CD4-positive, alpha-beta T cell treated with Interleukin-4 for 1 hour (primary cell): Measurements from ENCODE around the gene CBX3.
"Not testable (repeated sequence)": the region's sequence is repeated elsewhere in the genome, so short reads cannot be mapped to it uniquely, and the experiment has no call there.

ENCODE experiments used
- DNase-seq, 2 donors: peaks; one replicate each; pipeline ENCODE4 v3.0.0-alpha.2; 2020 to 2022

The CBX3 gene

GRCh38 chr7:26201247-26202018 lies at the start of gene CBX3:
TSS of gene CBX3 (plus strand) at chr7:26201745. CDS start at chr7:26202999, 1,254 bp downstream.
- DNase-seq: peak; percentile 93

DNA sequence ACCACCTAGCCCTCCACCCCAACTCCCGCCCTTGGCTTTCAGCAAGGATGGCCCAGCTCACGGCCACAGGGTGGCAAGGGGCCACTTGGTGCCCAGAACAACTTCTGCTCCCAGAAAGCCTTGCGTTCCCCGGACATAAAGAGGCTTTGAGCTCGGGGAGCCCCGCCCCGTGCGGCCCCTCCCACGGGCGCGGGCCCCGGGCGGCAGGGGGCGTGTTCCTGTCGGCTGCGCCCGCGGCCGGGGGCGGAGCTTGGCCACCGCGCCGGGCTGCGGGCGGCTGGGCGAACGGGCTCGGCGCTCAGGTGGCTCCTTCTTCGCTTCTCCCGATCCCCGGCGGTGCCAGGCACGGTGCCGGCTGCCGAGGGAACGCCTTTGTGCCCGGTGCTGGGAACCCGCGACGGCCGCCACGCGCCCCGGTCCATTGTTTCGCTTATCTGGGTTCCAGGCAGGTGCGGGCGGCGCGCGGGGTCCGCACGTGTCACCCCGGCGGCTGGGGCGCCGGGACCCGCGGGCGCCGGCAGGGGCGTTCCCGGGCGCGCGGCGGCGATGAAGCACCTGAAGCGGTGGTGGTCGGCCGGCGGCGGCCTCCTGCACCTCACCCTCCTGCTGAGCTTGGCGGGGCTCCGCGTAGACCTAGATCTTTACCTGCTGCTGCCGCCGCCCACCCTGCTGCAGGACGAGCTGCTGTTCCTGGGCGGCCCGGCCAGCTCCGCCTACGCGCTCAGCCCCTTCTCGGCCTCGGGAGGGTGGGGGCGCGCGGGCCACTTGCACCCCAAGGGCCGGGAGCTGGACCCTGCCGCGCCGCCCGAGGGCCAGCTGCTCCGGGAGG lies 49.4 kb upstream of the CBX3 start, which contains the start of gene NFE2L3:
TSS of gene NFE2L3 (plus strand) at position 246 of the 829 bp plus-strand sequence. CDS start at position 547, 301 bp downstream.
- peak; percentile 86 to 87 for DNase-seq

- peak in 1 of 2 donors; percentile 38 for DNase-seq
These were observed 48.7 kb upstream of the CBX3 start for GRCh38 chr7:26152782-26153240.

GRCh38 chr7:26153241-26153822 lies 48.2 kb upstream of the CBX3 start:
- DNase-seq: peak in 1 of 2 donors; percentile 38

GRCh38 chr7:26153823-26154783 lies 47.4 kb upstream of the CBX3 start:
- peak; percentile 50 to 53 for DNase-seq

DNA sequence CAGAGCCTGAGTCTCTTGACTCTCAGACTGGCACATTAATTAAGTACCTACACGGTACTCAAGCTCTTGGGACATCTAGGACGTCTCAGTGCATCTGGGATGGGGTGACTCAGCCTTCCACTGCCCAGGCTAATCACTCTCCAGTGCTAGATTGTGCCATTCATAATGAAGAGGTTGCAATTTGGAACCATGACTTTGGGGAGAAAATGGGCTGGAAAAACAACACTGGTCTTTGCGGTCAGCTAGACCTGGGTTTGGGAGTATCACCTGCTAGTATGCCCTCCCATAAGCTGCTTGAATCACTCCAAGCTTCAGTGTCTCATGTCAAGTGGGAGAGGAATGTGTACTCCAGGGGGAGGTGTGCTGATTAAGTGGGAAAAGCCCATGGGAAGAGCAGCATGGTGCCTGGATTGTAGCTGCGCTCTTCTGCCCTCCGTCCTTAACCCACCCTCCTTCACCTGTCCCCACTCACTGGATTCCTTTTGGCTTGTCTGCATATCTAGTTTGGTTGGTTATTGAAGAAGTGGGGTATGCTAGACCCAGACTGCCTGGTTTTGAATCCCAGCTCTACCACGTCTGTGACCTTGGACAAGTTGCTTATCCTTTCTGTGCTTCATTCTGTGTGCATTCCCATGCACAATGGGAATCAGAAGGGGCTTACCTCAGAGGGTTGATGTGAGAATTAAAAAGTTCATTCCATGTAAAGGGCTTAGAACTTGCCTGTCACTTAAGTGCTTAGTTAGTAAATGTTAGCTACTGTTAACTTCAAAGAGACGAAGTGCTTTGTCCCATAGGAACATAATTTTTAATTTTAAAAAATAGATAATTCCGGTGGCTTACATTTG lies 45.8 kb upstream of the CBX3 start:
- no peak for DNase-seq

- peak; percentile 75 to 90 for DNase-seq
These were observed 44.8 kb upstream of the CBX3 start for GRCh38 chr7:26156451-26157420.

GRCh38 chr7:26157520-26158105 lies 43.9 kb upstream of the CBX3 start:
- DNase-seq: no peak

DNA sequence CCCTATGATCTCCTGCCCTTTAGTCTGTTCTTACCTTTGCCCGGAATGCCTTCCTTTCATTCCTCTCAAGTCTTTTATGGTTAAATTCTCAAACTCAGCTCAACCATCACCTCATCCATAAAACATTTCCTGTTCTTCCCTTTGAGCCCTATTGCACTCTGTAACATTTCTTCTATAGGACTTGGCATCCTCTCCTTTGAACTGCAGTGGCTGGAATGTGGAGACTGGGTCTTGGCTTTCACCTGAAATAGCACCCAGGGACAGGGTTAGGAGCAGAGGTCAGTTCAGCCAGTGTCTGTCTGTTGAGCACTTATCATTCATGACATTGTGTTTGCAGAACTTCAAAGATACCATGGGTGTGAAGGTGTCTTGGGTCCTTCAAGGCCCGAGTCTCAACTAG lies 42.3 kb upstream of the CBX3 start:
- DNase-seq: no peak

GRCh38 chr7:26160896-26161295 lies 40.6 kb upstream of the CBX3 start:
- DNase-seq: no peak

DNA sequence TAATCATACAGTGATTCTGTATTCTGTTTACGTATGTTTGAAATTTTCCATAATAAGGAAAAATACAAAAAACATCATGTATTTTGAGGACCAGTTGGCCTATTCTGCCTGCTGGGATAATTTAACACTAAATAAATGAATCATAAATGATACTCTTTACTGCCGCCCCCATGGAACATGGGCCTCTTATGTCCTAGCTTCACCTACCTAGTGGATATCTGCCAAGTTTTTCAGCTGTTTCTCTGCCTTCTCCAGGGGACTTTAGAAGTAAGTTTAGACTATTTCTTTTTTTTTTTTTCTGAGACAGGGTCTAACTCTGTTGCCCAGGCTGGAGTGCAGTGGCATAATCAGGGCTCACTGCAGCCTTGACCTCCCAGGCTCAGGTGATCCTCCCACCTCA lies 39.1 kb upstream of the CBX3 start:
- no peak for DNase-seq

DNA sequence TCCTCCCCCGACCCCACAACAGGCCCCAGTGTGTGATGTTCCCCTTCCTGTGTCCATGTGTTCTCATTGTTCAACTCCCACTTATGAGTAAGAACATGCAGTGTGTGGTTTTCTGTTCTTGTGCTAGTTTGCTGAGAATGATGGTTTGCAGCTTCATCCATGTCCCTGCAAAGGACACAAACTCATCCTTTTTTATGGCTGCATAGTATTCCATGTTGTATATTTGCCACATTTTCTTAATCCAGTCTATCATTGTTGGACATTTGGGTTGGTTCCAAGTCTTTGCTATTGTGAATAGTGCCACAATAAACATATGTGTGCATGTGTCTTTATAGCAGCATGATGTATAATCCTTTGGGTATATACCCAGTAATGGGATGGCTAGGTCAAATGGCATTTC lies 37.7 kb upstream of the CBX3 start:
- not testable (repeated sequence) for DNase-seq

GRCh38 chr7:26165950-26166683 lies 35.4 kb upstream of the CBX3 start:
- no peak for DNase-seq

DNA sequence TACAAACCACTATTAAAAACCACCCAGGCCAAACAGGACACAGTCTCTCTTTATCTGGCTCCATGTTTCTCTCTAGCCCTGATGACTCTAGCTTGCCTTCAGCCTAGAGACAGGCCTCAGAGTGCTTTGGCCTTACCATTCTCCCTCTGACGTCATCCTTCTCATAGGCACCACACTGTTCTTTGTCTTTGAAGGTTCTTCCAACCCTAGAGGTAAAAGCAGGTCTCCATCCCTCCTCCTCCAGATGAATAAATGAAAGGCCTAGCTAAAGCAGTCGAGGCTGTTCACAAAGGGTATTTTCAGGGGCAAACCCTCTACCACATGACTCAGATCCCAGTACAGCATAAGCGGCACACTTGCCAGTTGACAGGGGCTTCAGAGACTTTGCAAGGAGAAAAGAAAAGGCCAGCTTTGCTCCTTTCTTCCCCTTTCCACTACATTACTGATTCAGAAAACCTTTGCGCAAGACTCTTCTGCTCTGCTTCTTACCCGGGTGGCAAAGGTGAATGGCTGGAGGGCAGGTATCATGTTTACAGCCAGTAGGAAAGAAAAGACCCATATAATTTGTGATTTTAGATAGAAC lies 34.8 kb upstream of the CBX3 start:
- DNase-seq: no peak

DNA sequence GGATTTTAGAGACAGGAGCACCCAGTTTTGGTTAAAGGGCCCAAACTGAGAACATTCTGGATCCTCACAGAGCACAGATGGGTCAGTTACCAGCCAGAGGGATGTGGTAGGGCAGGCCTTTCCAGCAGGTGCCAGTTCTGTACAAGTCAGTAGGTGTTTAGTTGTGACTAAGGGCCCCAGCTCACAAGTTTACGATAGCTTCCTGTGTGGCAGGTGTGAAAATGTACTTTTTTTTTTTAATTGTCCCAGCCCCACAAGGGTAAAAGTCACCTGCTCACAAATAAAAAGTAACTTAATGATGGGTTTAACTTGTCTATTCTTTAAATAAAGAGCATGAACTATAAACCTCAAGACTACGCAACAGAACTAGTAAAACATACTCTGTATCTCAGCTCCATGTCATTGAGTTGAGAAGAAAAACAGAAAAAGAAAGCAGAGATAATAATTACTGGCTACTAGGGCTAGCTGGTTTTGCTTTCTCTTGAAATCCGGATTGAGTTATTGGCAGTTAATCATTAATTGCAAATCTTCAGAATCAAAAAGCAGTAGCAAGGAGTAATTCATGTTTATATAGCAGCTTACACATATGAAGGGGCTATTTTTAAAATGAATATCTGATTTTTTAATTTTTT lies 34.1 kb upstream of the CBX3 start:
- DNase-seq: peak; percentile 45 to 68

DNA sequence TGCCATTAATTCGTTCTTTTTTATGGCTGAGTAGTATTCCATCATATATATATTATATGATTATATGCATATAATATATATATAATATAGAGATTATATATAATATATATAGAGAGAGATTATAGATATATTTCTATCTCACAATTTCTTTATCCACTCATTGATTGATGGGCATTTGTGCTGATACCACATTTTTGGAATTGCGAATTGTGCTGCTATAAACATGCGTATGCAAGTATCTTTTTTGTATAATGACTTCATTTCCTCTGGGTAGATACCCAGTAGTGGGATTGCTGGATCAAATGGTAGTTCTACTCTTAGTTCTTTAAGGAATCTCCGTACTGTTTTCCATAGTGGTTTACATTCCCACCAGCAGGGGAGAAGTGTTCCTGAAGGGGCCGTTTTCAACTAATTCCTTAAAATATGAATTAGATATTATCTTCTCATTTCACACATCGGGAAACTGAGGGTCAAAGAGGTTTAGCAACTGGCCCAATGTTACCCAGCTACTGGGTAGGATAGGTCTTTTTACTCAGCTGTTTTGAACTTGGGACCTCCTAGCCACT lies 33.0 kb upstream of the CBX3 start:
- DNase-seq: no peak

GRCh38 chr7:26169271-26169670 lies 32.3 kb upstream of the CBX3 start:
- no peak for DNase-seq

- DNase-seq: no peak
These were observed 30.9 kb upstream of the CBX3 start for GRCh38 chr7:26170663-26171062.
